ENCODE data around the gene CCDC61. TPM values are rescaled to one million over a fixed set of nuclear protein-coding genes. Genes with fewer than 3 reads are reported as not detected.
A peak's percentile ranks its signal among the peaks of the same experiment; 100 is the strongest.

The CCDC61 gene
- total RNA-seq, 4 donors from 2014 or later, result 7.4 to 16.5 (median 10.8) TPM

GRCh38 chr19:46016426-46017094, 21.3 kb downstream of the CCDC61 start:
- peak overlapping the region in 1 of 4 donors; percentile 55 for H3K27ac ChIP-seq
- peaks cover 0 to 21% (median 13%) of the 10 kb centered on the region in 4 donors for H3K4me1 ChIP-seq
- peaks cover 0 to 12% of the 10 kb centered on the region in 2 donors for H3K27me3 ChIP-seq
- no peak for TF ChIP-seq POLR2A (IDR thresholded peaks at IDR 0.05)
- TF ChIP-seq CTCF (IDR thresholded peaks at IDR 0.05), result peak in 5 of 6 experiments; percentile 64 to 92 (median 70)
- DNase-seq, result peak; percentile 74 to 91 (median 91)
- no peaks in the 10 kb centered on the region for H3K9me3 ChIP-seq
- H3K36me3 ChIP-seq, result no peaks in the 10 kb centered on the region
- H3K4me3 ChIP-seq, result peak overlapping the region; percentile 59 to 71 (median 64)

GRCh38 chr19:46017095-46017429, 21.8 kb downstream of the CCDC61 start:
- TF ChIP-seq POLR2A (IDR thresholded peaks at IDR 0.05) (no peak), CTCF (IDR thresholded peaks at IDR 0.05) (peak in 1 of 6 experiments; percentile 29)
- H3K9me3 ChIP-seq, result no peaks in the 10 kb centered on the region
- DNase-seq, result no peak

GRCh38 chr19:46017874-46018675, 22.8 kb downstream of the CCDC61 start:
- no peak for TF ChIP-seq CTCF (IDR thresholded peaks at IDR 0.05)
- TF ChIP-seq POLR2A (IDR thresholded peaks at IDR 0.05), result no peak
- Histone ChIP-seq H3K27ac (no peak overlapping the region), H3K4me1 (peaks cover 0 to 21% (median 13%) of the 10 kb centered on the region in 4 donors), H3K36me3 (no peaks in the 10 kb centered on the region), H3K27me3 (peaks cover 0 to 23% of the 10 kb centered on the region in 2 donors), H3K4me3 (no peak overlapping the region), H3K9me3 (no peaks in the 10 kb centered on the region)
- no peak for DNase-seq

More at GRCh38 chr19:46017095-46017429, 21.8 kb downstream of the CCDC61 start:
- no peaks in the 10 kb centered on the region for H3K36me3 ChIP-seq
- peaks cover 0 to 13% of the 10 kb centered on the region in 2 donors for H3K27me3 ChIP-seq
- no peak overlapping the region for H3K27ac ChIP-seq
- peaks cover 0 to 21% (median 13%) of the 10 kb centered on the region in 4 donors for H3K4me1 ChIP-seq
- no peak overlapping the region for H3K4me3 ChIP-seq

GRCh38 chr19:46018729-46019251, 23.5 kb downstream of the CCDC61 start:
- DNase-seq, result no peak
- Histone ChIP-seq H3K4me1 (peaks cover 0 to 21% (median 13%) of the 10 kb centered on the region in 4 donors), H3K27ac (no peak overlapping the region), H3K4me3 (no peak overlapping the region), H3K27me3 (peaks cover 0 to 23% of the 10 kb centered on the region in 2 donors), H3K36me3 (no peaks in the 10 kb centered on the region), H3K9me3 (no peaks in the 10 kb centered on the region)
- TF ChIP-seq CTCF (IDR thresholded peaks at IDR 0.05), result no peak
- TF ChIP-seq POLR2A (IDR thresholded peaks at IDR 0.05), result no peak

DNA sequence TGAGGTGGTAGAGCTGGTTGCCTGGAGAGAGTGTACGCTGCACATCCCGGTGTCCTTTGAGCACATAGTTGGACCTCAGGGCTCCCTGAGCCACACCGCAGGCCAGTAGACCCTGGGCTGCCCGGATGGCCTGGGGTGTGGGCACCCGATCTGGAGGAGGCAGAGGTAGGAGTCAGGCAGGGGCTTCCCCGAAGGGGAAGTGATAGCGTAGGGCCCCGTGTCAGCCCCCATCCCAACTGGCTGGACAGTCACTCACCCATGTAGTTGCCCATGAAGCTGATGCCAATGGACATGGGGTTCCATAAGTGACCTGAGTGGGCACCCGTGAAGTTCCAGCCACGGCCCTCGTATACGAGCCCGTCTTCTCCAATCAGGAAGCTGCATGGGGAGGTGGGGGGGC, 24.0 kb downstream of the CCDC61 start:
- Histone ChIP-seq H3K4me1 (peaks cover 0 to 21% (median 13%) of the 10 kb centered on the region in 4 donors), H3K27me3 (peaks cover 0 to 23% of the 10 kb centered on the region in 2 donors)

More for the DNA sequence above, 24.0 kb downstream of the CCDC61 start:
- Histone ChIP-seq H3K36me3 (no peaks in the 10 kb centered on the region), H3K4me3 (no peak overlapping the region), H3K27ac (no peak overlapping the region), H3K9me3 (no peaks in the 10 kb centered on the region)
- no peak for TF ChIP-seq CTCF (IDR thresholded peaks at IDR 0.05)
- no peak for TF ChIP-seq POLR2A (IDR thresholded peaks at IDR 0.05)
- no peak for DNase-seq

All from Peyer's patch (tissue), 4 donors.